GM06990 (cell line): ENCODE measurements around the gene HOXA2.

Experiments used
- DNase-seq: peaks from one replicate; pipeline ENCODE4 v3.0.0-alpha.2; 2011; ENCODE audit not compliant: insufficient read length; ENCODE audit errors: extremely low read depth
- H3K27me3 ChIP-seq: replicated peaks from 2 replicates; pipeline ENCODE4 v1.6.0; 2011; ENCODE audit warnings: low read length; ENCODE audit not compliant: control insufficient read depth, insufficient read depth
- H3K36me3 ChIP-seq: 2 replicates; pipeline ENCODE4 v1.5.1; 2011; ENCODE audit warnings: low read length; ENCODE audit not compliant: control insufficient read depth, insufficient read depth
- H3K4me3 ChIP-seq: replicated peaks from 2 replicates; pipeline ENCODE4 v1.5.1; 2011; ENCODE audit warnings: low read depth, mild to moderate bottlenecking, control low read depth, low read length
- CTCF ChIP-seq: IDR thresholded peaks from 2 replicates; pipeline ENCODE4 v1.5.1; 2011; ENCODE audit warnings: low read length, control low read depth, mild to moderate bottlenecking, inconsistent platforms; ENCODE audit not compliant: insufficient read depth, poor library complexity, severe bottlenecking

HOXA2 gene

DNA sequence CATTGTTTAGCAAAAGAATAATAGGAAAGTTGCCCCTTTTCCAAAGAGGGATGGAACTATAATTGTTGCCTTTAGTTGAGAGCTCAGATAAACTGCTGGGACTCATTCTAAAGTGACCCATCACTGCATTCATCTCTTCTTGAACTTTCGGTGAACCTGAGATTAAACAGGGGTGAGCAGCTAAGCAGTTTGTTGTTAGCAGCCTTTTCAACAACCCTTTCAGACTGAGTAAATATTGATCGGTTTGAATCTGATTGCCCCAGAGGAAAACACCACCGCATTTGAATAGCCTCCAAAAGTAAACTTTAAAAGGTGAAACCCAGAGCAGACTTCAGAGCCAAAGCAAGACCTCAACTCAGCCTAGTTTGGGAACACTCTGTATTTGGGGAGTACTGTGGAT is 11.4 kb downstream of the HOXA2 start:
- no peak for TF ChIP-seq CTCF
- H3K36me3 ChIP-seq: no peaks in the 10 kb centered on the region
- H3K4me3 ChIP-seq: no peak overlapping the region
- no peak for DNase-seq
- no peaks in the 10 kb centered on the region for H3K27me3 ChIP-seq

DNA sequence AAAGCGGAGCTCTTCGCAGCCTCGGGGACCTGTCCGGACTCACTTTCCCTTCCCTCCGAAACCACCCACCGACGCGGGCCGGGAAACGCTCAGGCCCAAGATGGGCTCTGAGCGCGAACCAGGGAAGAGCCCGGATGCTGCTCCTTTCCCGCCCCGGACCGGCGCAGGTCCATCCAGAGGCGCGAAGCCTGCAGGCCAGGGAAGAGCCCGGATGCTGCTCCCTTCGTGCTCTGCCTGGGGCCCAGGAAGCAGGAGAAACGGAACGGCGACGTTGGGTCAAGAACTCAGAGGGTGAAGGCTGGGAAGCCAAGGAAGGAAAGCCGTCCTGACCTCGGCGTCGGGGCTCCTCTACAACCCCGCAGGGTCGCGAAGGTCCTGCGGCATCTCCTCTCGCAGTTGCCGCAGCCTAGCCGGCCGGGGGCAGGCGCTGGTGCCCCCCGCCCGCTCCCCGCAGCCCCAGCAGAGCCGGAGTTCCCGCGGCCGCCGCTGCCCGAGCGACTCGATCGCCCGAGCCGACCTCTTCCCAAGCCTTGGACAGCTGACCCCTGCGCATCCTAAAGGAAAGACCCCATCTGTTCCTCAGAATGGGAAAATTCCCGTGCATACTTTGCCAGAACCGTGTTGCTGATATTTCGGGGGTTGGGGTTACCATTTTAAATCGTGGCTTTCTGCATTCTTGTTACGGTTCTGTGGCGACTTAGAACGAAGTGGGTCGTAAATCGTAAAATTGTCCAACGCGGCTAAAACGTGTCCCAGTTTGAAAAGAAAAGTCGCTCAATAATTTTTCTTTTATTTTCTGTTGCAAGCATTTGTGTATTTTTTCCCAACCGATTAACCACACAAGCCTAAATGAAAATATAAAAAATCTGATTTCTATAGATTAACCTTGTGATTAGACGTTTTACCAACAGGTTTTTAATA is 14.2 kb downstream of the HOXA2 start:
- no peak for TF ChIP-seq CTCF
- no peak for DNase-seq
- H3K4me3 ChIP-seq: no peak overlapping the region
- no peaks in the 10 kb centered on the region for H3K36me3 ChIP-seq
- no peaks in the 10 kb centered on the region for H3K27me3 ChIP-seq

DNA sequence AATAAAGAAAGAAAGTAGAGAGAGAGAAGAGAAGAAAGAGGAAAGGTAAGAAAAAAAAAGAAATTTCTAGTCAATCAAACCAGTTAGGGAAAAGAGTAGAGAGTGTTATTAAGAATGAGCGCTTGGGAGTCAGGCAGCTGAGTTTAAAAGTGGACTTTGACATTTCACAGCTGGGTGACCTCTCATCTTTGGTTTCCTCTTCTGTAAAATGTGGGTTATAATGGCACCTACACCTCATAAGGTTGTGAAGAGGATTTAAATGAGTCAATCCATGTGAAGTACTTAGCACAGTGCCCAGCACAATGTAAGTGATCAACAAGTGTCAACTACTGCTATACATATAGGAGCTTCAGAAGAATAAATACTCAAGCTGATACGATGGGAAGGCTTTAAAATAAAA is 18.8 kb downstream of the HOXA2 start:
- Histone ChIP-seq H3K27me3 (no peaks in the 10 kb centered on the region), H3K4me3 (no peak overlapping the region), H3K36me3 (no peaks in the 10 kb centered on the region)
- DNase-seq: no peak
- no peak for TF ChIP-seq CTCF

GRCh38 chr7:27082171-27082570 is 20.3 kb downstream of the HOXA2 start:
- no peak overlapping the region for H3K4me3 ChIP-seq
- TF ChIP-seq CTCF: no peak
- no peaks in the 10 kb centered on the region for H3K27me3 ChIP-seq
- H3K36me3 ChIP-seq: no peaks in the 10 kb centered on the region
- no peak for DNase-seq

- no peak for DNase-seq
- no peak for TF ChIP-seq CTCF
- no peaks in the 10 kb centered on the region for H3K27me3 ChIP-seq
- H3K4me3 ChIP-seq: no peak overlapping the region
- no peaks in the 10 kb centered on the region for H3K36me3 ChIP-seq
Observed at GRCh38 chr7:27080844-27081436, 21.5 kb downstream of the HOXA2 start.
